A549 (cell line): ENCODE data around the gene PSRC1. TPM values are rescaled to one million over a fixed set of nuclear protein-coding genes. Genes with fewer than 3 reads are reported as not detected.
"Not testable (repeated sequence)": the region's sequence is repeated elsewhere in the genome, so short reads cannot be mapped to it uniquely, and the experiment has no call there.

ENCODE experiments used
- ATAC-seq, 2 experiments: fragments of 200-7000 bp in 1 of 2; fragments of >200 bp in 1 of 2; cut with Nextera tagmentation in 1 of 2; cut with Tn5 transposase in 1 of 2; 3 replicates each; pipeline versions ENCODE4 v1.8.0 to v1.9.1; 2018 to 2020; ENCODE audit warnings: mild to moderate bottlenecking in 1 of 2, moderate library complexity in 1 of 2
- CTCF ChIA-PET: fragments of 300-600 bp; sonication (Branson Sonifier 250); formaldehyde crosslinking; extraction: SDS; loops from one replicate; lab custom pipeline; 2021; ENCODE audit warnings: antibody characterized with exemption, inconsistent platforms; lab: Yijun Ruan, JAX
- POLR2A ChIA-PET: fragments of 350-600 bp; formaldehyde crosslinking; extraction: SDS; loops from one replicate; lab custom pipeline; 2021; ENCODE audit warnings: antibody characterized with exemption, inconsistent platforms; lab: Yijun Ruan, JAX
- DNase-seq, 2 experiments: peaks; one replicate each; pipeline versions ENCODE4 v3.0.0 to v3.0.0-alpha.2; 2011 to 2016; ENCODE audit warnings: low read depth in 1 of 2, low spot score in 1 of 2
- FAIRE-seq: peaks from 2 replicates; lab custom pipeline; 2011; peaks lifted over from hg19 to GRCh38; lab: Jason Lieb, UNC
- H3K27ac ChIP-seq, 2 experiments: fragments of >200 bp; sonication (Bioruptor Twin); formaldehyde crosslinking; 3 replicates each; pipeline ENCODE4 v1.5.1; 2016 to 2017
- H3K4me1 ChIP-seq: fragments of >200 bp; sonication (Bioruptor Twin); formaldehyde crosslinking; 3 replicates; pipeline ENCODE4 v1.6.1; 2016
- H3K4me2 ChIP-seq: fragments of >200 bp; sonication (Bioruptor Twin); formaldehyde crosslinking; 3 replicates; pipeline ENCODE4 v1.6.1; 2016
- H3K4me3 ChIP-seq: fragments of >200 bp; sonication (Bioruptor Twin); formaldehyde crosslinking; 3 replicates; pipeline ENCODE4 v1.5.1; 2016
- H3K9me3 ChIP-seq: fragments of >200 bp; sonication (Bioruptor Twin); formaldehyde crosslinking; 3 replicates; pipeline ENCODE4 v1.6.1; 2016
- BHLHE40 ChIP-seq: IDR thresholded peaks from 2 replicates; pipeline ENCODE4 v1.6.1; 2012; ENCODE audit warnings: low read depth, low read length, inconsistent platforms
- CBX2 ChIP-seq: fragments of 200-600 bp; sonication (generic); IDR thresholded peaks from 2 replicates; pipeline ENCODE4 v1.6.1; 2016; ENCODE audit warnings: low read depth, mild to moderate bottlenecking, borderline replicate concordance
- CHD2 ChIP-seq: fragments of 150-350 bp; IDR thresholded peaks from 2 replicates; pipeline ENCODE4 v1.6.1; 2014; ENCODE audit warnings: low read length; ENCODE audit not compliant: partially characterized antibody
- EHF ChIP-seq: fragments of 250-450 bp; sonication (Bioruptor Pico); IDR thresholded peaks from 2 replicates; pipeline ENCODE4 v1.5.0; 2020; ENCODE audit warnings: mild to moderate bottlenecking
- ESRRA ChIP-seq: fragments of 150-350 bp; IDR thresholded peaks from 2 replicates; pipeline ENCODE4 v1.6.1; 2014; ENCODE audit warnings: mild to moderate bottlenecking, low read length, borderline replicate concordance
- FOSB ChIP-seq: fragments of 250-450 bp; sonication (Bioruptor Pico); IDR thresholded peaks from 2 replicates; pipeline ENCODE4 v1.5.0; 2020; ENCODE audit warnings: mild to moderate bottlenecking, moderate library complexity
- FOSL2 ChIP-seq, 2 experiments: fragments of 450-650 bp in 1 of 2; fragments of >200 bp in 1 of 2; sonication (Bioruptor Twin) in 1 of 2; formaldehyde crosslinking; IDR thresholded peaks; 2 replicates each; pipeline versions ENCODE4 v1.5.0 to v1.6.1; 2016 to 2020; ENCODE audit warnings: mild to moderate bottlenecking in 1 of 2, moderate library complexity in 1 of 2
- HDAC2 ChIP-seq: fragments of 200-600 bp; sonication (generic); IDR thresholded peaks from 2 replicates; pipeline ENCODE4 v1.6.1; 2016
- HEYL ChIP-seq: fragments of 250-450 bp; sonication (Bioruptor Pico); IDR thresholded peaks from 2 replicates; pipeline ENCODE4 v1.8.0; 2021; ENCODE audit warnings: mild to moderate bottlenecking, moderate library complexity
- JUN ChIP-seq, 2 experiments: fragments of >200 bp; sonication (Bioruptor Twin); formaldehyde crosslinking; IDR thresholded peaks; 2 replicates in 1 of 2; 3 replicates in 1 of 2; pipeline ENCODE4 v1.6.1; 2016 to 2017
- KDM5A ChIP-seq: fragments of 200-600 bp; sonication (generic); IDR thresholded peaks from 2 replicates; pipeline ENCODE4 v1.6.1; 2016; ENCODE audit warnings: antibody characterized with exemption, mild to moderate bottlenecking
- MYC ChIP-seq: IDR thresholded peaks from 2 replicates; pipeline ENCODE4 v1.6.1; 2012; ENCODE audit warnings: mild to moderate bottlenecking, inconsistent platforms, low read length, improper control_type of control experiment, borderline replicate concordance
- POLR2A ChIP-seq: IDR thresholded peaks from 2 replicates; pipeline ENCODE4 v1.6.1; 2012; ENCODE audit warnings: mild to moderate bottlenecking, low read length
- POLR2AphosphoS2 ChIP-seq: conservative IDR thresholded peaks from 2 replicates; pipeline ENCODE4 v1.6.1; 2012; ENCODE audit warnings: low read length, improper control_type of control experiment, inconsistent platforms
- RAD21 ChIP-seq, 2 experiments: fragments of >200 bp in 1 of 2; sonication (Bioruptor Twin) in 1 of 2; formaldehyde crosslinking in 1 of 2; IDR thresholded peaks in 1 of 2; conservative IDR thresholded peaks in 1 of 2; 2 replicates in 1 of 2; 3 replicates in 1 of 2; pipeline ENCODE4 v1.6.1; 2012 to 2018; ENCODE audit warnings: inconsistent platforms in 1 of 2
- RFX5 ChIP-seq: fragments of 450-650 bp; IDR thresholded peaks from 2 replicates; pipeline ENCODE4 v1.7.1; 2014; ENCODE audit warnings: antibody characterized with exemption, mild to moderate bottlenecking, moderate library complexity
- RNF2 ChIP-seq: fragments of 200-600 bp; sonication (generic); IDR thresholded peaks from 2 replicates; pipeline ENCODE4 v1.6.1; 2016; ENCODE audit warnings: low read depth, mild to moderate bottlenecking, antibody characterized with exemption, moderate library complexity, borderline replicate concordance
- SMC3 ChIP-seq: fragments of >200 bp; sonication (Bioruptor Twin); formaldehyde crosslinking; IDR thresholded peaks from 3 replicates; pipeline ENCODE4 v1.6.1; 2018; ENCODE audit warnings: inconsistent platforms
- SREBF2 ChIP-seq: fragments of 450-650 bp; IDR thresholded peaks from 2 replicates; pipeline ENCODE4 v1.6.1; 2014; ENCODE audit warnings: mild to moderate bottlenecking, moderate library complexity
- ZC3H11A ChIP-seq: fragments of 450-650 bp; IDR thresholded peaks from 2 replicates; pipeline ENCODE4 v1.6.1; 2014; ENCODE audit warnings: antibody characterized with exemption, mild to moderate bottlenecking
- ZFP36 ChIP-seq: fragments of 450-650 bp; IDR thresholded peaks from 2 replicates; pipeline ENCODE4 v1.6.1; 2014; ENCODE audit warnings: borderline replicate concordance; ENCODE audit not compliant: partially characterized antibody
- ZSCAN20 ChIP-seq: fragments of 250-450 bp; sonication (Bioruptor Pico); IDR thresholded peaks from 2 replicates; pipeline ENCODE4 v1.8.0; 2022; ENCODE audit warnings: mild to moderate bottlenecking, moderate library complexity
- WGBS: methylation state at CpG from one replicate; pipeline ENCODE4 v1.1.6; 2017; ENCODE audit errors: missing lambda C conversion rate; 5-methylcytosine and 5-hydroxymethylcytosine counted together
- polyA plus RNA-seq, 4 experiments: library from polyadenylated mRNA; depleted of rRNA in 3 of 4; stranded (reverse); fragments of >200 nt; fragmentation: RNase III in 1 of 4; extraction: RNeasy Plus Mini Kit Qiagen cat#74134 plus additional on column Dnase treatment in 1 of 4; gene quantifications; 2 replicates in 3 of 4; 3 replicates in 1 of 4; pipeline ENCODE4 v1.2.3, GENCODE V29; 2011 to 2017
- TF ChIP-seq, protein P1 (sequence below): fragments of 450-650 bp; IDR thresholded peaks from 2 replicates; pipeline ENCODE4 v1.6.1; 2014; ENCODE audit warnings: antibody characterized with exemption
- TF ChIP-seq, protein P2 (sequence below): fragments of 250-450 bp; sonication (Bioruptor Pico); IDR thresholded peaks from 2 replicates; pipeline ENCODE4 v1.5.0; 2021; ENCODE audit warnings: mild to moderate bottlenecking, moderate library complexity, borderline replicate concordance
- TF ChIP-seq, protein P3 (sequence below): fragments of >200 bp; sonication (Bioruptor Twin); formaldehyde crosslinking; IDR thresholded peaks from 3 replicates; pipeline ENCODE4 v1.5.1; 2016

The PSRC1 gene
- polyA plus RNA-seq, 2 of the 4 experiments (the other 2 are of a cell fraction) = 15.3 to 21.5 TPM

DNA sequence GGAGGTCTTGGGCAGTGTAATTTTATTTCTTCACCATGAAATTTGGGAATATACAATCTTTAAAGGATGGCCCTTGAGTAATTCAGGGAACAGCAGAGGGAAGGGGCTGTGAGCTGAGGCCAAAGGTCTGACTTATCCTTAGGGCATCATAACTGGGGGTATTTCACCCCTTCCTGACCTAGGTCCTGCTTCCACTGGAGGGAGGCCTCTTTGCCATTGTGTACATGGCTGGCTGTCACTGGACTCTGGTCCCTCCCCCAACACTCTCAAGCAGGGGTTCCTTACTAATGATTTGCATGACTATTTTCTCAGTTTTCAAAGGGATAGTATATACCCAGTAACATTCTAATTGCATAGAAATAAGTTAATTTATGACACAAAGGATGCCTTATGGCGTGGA is 7.2 kb upstream of the PSRC1 start:
- H3K27ac ChIP-seq = no peak overlapping the region
- TF ChIP-seq ZFP36 (no peak), CBX2 (no peak), MYC (no peak), BHLHE40 (no peak), FOSL2 (IDR thresholded peaks at IDR 0.05) (no peak), FOSL2 (CRISPR knock-in tag; IDR thresholded peaks at IDR 0.05) (no peak), FOSB (CRISPR knock-in tag) (no peak), SREBF2 (no peak), KDM5A (no peak)
- TF ChIP-seq, all 56 proteins: peak for 0
- POLR2A ChIA-PET = no interaction called here
- CTCF ChIA-PET = no interaction called here
- ATAC-seq (no peak), DNase-seq (no peak), FAIRE-seq (no peak)
- Histone ChIP-seq H3K9me3 (no peaks in the 10 kb centered on the region), H3K4me1 (no peaks in the 10 kb centered on the region), H3K4me2 (no peak overlapping the region), H3K4me3 (no peak overlapping the region)
- 83% methylated on average over 1 of the region's 1 CpG for WGBS

DNA sequence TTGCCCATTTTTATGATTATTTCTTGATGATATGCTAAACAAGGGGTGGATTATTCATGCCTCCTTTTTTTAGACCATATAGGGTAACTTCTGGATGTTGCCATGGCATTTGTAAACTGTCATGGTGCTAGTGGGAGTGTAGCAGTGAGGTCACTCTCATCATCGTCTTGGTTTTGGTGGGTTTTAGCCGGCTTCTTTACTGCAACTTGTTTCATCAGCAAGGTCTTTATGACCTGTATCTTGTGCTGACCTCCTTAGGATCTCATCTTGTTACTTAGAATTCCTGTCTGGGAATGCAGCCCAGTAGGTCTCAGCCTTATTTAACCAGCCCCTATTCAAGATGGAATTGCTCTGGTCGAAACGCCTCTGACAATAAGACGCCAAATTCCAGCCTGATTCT is 3.8 kb upstream of the PSRC1 start:
- POLR2A ChIA-PET = not testable (repeated sequence)

DNA sequence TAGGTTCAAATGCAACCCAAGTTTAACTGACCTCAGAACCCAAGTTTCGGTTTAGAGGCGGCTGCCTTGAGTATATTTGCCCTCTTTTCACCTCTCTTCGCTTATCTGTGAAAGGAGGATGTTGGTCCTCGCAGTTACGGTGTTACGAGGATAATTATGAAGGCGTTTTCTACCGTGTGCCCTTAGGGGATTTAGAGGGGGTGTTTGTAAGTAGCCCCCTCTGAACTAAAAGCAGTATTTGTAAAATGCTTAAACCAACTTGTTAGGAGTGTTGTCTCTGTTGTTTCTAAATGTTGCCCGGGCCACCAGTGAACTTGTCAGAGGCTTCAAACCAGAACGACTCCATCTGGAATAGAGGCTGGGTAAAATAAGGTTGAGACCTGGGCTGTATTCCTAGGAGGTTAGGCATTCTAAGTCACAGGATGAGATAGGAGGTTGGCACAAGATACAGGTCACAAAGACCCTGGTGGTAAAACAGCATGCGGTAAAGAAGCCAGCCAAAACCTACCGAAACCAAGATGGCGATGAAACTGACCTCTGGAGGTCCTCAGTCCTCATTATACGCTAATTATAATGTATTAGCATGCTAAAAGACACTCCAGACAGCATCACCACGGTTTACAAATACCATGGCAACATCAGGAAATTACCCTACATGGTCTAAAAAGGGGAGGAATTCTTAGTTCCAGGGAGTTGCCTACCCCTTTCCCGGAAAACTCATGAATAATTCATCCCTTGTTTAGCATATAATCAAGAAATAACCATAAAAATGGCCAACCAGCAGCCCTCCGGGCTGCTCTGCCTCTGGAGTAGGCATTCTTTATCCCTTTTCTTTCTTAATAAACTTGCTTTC is 1.0 kb upstream of the PSRC1 start:
- POLR2A ChIA-PET = interaction anchor here (1.6 kb wide), 1 partner anchor 9 kb away, joined by 6 read pairs; no protein-coding TSS in a partner anchor
- TF ChIP-seq CHD2 = no peak
- TF ChIP-seq JUN (IDR thresholded peaks at IDR 0.05) = no peak
- no peak for TF ChIP-seq RNF2
- TF ChIP-seq KDM5A = no peak
- TF ChIP-seq POLR2AphosphoS2 = no peak
- TF ChIP-seq RAD21 (conservative IDR thresholded peaks at IDR 0.05 in 1 of 2, IDR thresholded peaks at IDR 0.05 in 1 of 2) = no peak
- TF ChIP-seq, protein P1, sequence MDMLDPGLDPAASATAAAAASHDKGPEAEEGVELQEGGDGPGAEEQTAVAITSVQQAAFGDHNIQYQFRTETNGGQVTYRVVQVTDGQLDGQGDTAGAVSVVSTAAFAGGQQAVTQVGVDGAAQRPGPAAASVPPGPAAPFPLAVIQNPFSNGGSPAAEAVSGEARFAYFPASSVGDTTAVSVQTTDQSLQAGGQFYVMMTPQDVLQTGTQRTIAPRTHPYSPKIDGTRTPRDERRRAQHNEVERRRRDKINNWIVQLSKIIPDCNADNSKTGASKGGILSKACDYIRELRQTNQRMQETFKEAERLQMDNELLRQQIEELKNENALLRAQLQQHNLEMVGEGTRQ = no peak
- TF ChIP-seq ZC3H11A = no peak
- TF ChIP-seq BHLHE40 = no peak
- TF ChIP-seq RFX5 = no peak
- TF ChIP-seq, protein P2, sequence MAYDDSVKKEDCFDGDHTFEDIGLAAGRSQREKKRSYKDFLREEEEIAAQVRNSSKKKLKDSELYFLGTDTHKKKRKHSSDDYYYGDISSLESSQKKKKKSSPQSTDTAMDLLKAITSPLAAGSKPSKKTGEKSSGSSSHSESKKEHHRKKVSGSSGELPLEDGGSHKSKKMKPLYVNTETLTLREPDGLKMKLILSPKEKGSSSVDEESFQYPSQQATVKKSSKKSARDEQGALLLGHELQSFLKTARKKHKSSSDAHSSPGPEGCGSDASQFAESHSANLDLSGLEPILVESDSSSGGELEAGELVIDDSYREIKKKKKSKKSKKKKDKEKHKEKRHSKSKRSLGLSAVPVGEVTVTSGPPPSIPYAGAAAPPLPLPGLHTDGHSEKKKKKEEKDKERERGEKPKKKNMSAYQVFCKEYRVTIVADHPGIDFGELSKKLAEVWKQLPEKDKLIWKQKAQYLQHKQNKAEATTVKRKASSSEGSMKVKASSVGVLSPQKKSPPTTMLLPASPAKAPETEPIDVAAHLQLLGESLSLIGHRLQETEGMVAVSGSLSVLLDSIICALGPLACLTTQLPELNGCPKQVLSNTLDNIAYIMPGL = no peak
- no peak for TF ChIP-seq HEYL
- TF ChIP-seq, protein P3, sequence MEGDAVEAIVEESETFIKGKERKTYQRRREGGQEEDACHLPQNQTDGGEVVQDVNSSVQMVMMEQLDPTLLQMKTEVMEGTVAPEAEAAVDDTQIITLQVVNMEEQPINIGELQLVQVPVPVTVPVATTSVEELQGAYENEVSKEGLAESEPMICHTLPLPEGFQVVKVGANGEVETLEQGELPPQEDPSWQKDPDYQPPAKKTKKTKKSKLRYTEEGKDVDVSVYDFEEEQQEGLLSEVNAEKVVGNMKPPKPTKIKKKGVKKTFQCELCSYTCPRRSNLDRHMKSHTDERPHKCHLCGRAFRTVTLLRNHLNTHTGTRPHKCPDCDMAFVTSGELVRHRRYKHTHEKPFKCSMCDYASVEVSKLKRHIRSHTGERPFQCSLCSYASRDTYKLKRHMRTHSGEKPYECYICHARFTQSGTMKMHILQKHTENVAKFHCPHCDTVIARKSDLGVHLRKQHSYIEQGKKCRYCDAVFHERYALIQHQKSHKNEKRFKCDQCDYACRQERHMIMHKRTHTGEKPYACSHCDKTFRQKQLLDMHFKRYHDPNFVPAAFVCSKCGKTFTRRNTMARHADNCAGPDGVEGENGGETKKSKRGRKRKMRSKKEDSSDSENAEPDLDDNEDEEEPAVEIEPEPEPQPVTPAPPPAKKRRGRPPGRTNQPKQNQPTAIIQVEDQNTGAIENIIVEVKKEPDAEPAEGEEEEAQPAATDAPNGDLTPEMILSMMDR = no peak
- no peak for TF ChIP-seq ZSCAN20
- TF ChIP-seq HDAC2 = no peak
- no peak for TF ChIP-seq ESRRA
- TF ChIP-seq SMC3 = no peak
- TF ChIP-seq ZFP36 = no peak
- TF ChIP-seq POLR2A = no peak
- TF ChIP-seq EHF (CRISPR knock-in tag) = no peak
- WGBS = 87% methylated on average over 17 of the region's 17 CpGs

More for the DNA sequence above, 3.8 kb upstream of the PSRC1 start:
- ATAC-seq, H3K4me2 ChIP-seq, H3K9me3 ChIP-seq, CTCF ChIA-PET, FAIRE-seq, H3K4me3 ChIP-seq, H3K27ac ChIP-seq, DNase-seq: not testable (repeated sequence)
- peaks cover 11% of the 10 kb centered on the region; the same call in 2 of the 3 replicates for H3K4me1 ChIP-seq
- WGBS = 87% methylated on average over 5 of the region's 5 CpGs

More for the DNA sequence above, 1.0 kb upstream of the PSRC1 start:
- Histone ChIP-seq H3K27ac (peak overlapping the region; percentile 85 to 98), H3K4me2 (peak overlapping the region; percentile 73), H3K4me3 (peak overlapping the region; percentile 86), H3K4me1 (peaks cover 13% of the 10 kb centered on the region; the same call in 2 of the 3 replicates), H3K9me3 (no peaks in the 10 kb centered on the region)
- ATAC-seq (no peak), FAIRE-seq (no peak), DNase-seq (no peak)
- CTCF ChIA-PET = interaction anchor here (1.7 to 2.3 kb wide), 2 partner anchors 20 to 114 kb away, joined by 6 to 18 read pairs; partner anchors contain the start of gene SORT1
